ENCODE data around the gene EPN3. TPM values are rescaled to one million over a fixed set of nuclear protein-coding genes. Genes with fewer than 3 reads are reported as not detected.

EPN3 gene
- total RNA-seq, 1 experiment from 2014 or later: 0.09 TPM

GRCh38 chr17:50579399-50579798 lies 46.9 kb downstream of the EPN3 start:
- Histone ChIP-seq H3K27ac (ENCODE audit: low read depth, low read length, poor library complexity, severe bottlenecking) (no peak overlapping the region), H3K9me3 (ENCODE audit: low read depth, low read length, poor library complexity, severe bottlenecking) (no peaks in the 10 kb centered on the region), H3K4me1 (ENCODE audit: insufficient read depth, low read length, poor library complexity, severe bottlenecking) (peaks cover 2% of the 10 kb centered on the region), H3K4me3 (ENCODE audit: low read depth, low read length, poor library complexity, severe bottlenecking) (no peak overlapping the region), H3K36me3 (ENCODE audit: insufficient read depth, low read length, poor library complexity, severe bottlenecking) (no peaks in the 10 kb centered on the region), H3K27me3 (replicated peaks; ENCODE audit: insufficient read depth, low read depth, low read length, poor library complexity) (no peaks in the 10 kb centered on the region)
- POLR2A ChIA-PET (ENCODE audit: low non-redundant PET): no interaction called here
- CTCF ChIA-PET: interaction anchor here (0.6 kb wide), 1 partner anchor 100 kb away, joined by 5 read pairs; no protein-coding TSS in a partner anchor
- no TSS peak for BruUV-seq (replicated peaks)
- TF ChIP-seq, protein P1, sequence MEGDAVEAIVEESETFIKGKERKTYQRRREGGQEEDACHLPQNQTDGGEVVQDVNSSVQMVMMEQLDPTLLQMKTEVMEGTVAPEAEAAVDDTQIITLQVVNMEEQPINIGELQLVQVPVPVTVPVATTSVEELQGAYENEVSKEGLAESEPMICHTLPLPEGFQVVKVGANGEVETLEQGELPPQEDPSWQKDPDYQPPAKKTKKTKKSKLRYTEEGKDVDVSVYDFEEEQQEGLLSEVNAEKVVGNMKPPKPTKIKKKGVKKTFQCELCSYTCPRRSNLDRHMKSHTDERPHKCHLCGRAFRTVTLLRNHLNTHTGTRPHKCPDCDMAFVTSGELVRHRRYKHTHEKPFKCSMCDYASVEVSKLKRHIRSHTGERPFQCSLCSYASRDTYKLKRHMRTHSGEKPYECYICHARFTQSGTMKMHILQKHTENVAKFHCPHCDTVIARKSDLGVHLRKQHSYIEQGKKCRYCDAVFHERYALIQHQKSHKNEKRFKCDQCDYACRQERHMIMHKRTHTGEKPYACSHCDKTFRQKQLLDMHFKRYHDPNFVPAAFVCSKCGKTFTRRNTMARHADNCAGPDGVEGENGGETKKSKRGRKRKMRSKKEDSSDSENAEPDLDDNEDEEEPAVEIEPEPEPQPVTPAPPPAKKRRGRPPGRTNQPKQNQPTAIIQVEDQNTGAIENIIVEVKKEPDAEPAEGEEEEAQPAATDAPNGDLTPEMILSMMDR (conservative IDR thresholded peaks at IDR 0.05; ENCODE audit: low read depth, low read length): no peak
- no peak for TF ChIP-seq EZH2 (IDR thresholded peaks at IDR 0.05; ENCODE audit: borderline replicate concordance, low read depth, low read length, poor library complexity, severe bottlenecking)
- no peak for DNase-seq (ENCODE audit: low spot score)
- intact Hi-C loops (cut with micrococcal nuclease; ENCODE audit: unreplicated experiment): no loop called here

DNA sequence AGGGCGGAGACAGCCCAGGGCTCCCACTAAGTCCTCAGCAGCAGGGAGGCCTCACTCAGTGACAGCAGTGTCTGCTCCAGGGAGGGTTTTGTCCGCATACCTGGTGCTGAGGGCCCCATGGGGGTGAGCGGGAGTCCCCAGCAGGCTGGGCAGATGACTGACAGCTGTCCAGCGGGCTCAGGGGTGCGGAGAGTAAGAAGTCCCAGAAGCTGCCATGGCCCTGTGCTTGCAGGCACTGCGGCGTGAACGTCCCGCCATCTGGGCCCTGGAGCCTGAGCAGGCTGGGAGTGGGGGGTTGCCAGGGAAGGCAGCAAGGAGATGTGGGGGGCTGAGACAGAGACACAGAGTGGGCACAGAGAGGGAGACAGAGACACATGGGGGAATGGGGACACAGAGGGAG lies 48.1 kb downstream of the EPN3 start:
- no peaks in the 10 kb centered on the region for H3K27me3 ChIP-seq (replicated peaks; ENCODE audit: insufficient read depth, low read depth, low read length, poor library complexity)
- no peaks in the 10 kb centered on the region for H3K36me3 ChIP-seq (ENCODE audit: insufficient read depth, low read length, poor library complexity, severe bottlenecking)
- CTCF ChIA-PET: no interaction called here
- no peaks in the 10 kb centered on the region for H3K4me1 ChIP-seq (ENCODE audit: insufficient read depth, low read length, poor library complexity, severe bottlenecking)
- POLR2A ChIA-PET (ENCODE audit: low non-redundant PET): no interaction called here
- H3K27ac ChIP-seq (ENCODE audit: low read depth, low read length, poor library complexity, severe bottlenecking): no peak overlapping the region
- no TSS peak for BruUV-seq (replicated peaks)
- TF ChIP-seq, protein P1 (conservative IDR thresholded peaks at IDR 0.05; ENCODE audit: low read depth, low read length): no peak
- TF ChIP-seq EZH2 (IDR thresholded peaks at IDR 0.05; ENCODE audit: borderline replicate concordance, low read depth, low read length, poor library complexity, severe bottlenecking): no peak
- DNase-seq (ENCODE audit: low spot score): no peak
- H3K9me3 ChIP-seq (ENCODE audit: low read depth, low read length, poor library complexity, severe bottlenecking): no peaks in the 10 kb centered on the region
- intact Hi-C loops (cut with micrococcal nuclease; ENCODE audit: unreplicated experiment): no loop called here
- H3K4me3 ChIP-seq (ENCODE audit: low read depth, low read length, poor library complexity, severe bottlenecking): no peak overlapping the region

DNA sequence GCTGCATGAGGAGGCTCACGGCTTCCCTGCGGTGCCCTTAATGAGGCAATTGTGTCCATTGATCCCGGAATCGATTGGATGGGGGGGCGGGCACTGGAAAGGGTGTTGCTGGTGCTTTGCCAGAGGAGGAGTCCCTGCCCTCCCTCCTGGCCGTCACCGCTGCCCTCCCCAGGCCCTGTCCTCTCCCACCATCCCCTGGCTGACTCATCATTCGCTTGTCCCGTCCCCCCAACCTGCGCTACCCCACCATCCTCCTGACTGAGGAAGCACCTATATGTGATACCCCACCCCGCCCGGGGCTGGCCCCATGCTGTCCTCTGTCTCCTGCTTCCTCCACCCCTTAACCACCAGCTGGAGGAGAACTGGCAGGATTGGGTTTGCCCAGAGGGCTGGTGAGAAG lies 48.8 kb downstream of the EPN3 start:
- Histone ChIP-seq H3K27me3 (replicated peaks; ENCODE audit: insufficient read depth, low read depth, low read length, poor library complexity) (no peaks in the 10 kb centered on the region), H3K9me3 (ENCODE audit: low read depth, low read length, poor library complexity, severe bottlenecking) (no peaks in the 10 kb centered on the region), H3K36me3 (ENCODE audit: insufficient read depth, low read length, poor library complexity, severe bottlenecking) (no peaks in the 10 kb centered on the region), H3K4me3 (ENCODE audit: low read depth, low read length, poor library complexity, severe bottlenecking) (no peak overlapping the region), H3K4me1 (ENCODE audit: insufficient read depth, low read length, poor library complexity, severe bottlenecking) (no peaks in the 10 kb centered on the region), H3K27ac (ENCODE audit: low read depth, low read length, poor library complexity, severe bottlenecking) (no peak overlapping the region)
- intact Hi-C loops (cut with micrococcal nuclease; ENCODE audit: unreplicated experiment): no loop called here
- no peak for TF ChIP-seq EZH2 (IDR thresholded peaks at IDR 0.05; ENCODE audit: borderline replicate concordance, low read depth, low read length, poor library complexity, severe bottlenecking)
- TF ChIP-seq, protein P1 (conservative IDR thresholded peaks at IDR 0.05; ENCODE audit: low read depth, low read length): no peak
- ChIA-PET CTCF (no interaction called here), POLR2A (ENCODE audit: low non-redundant PET) (no interaction called here)
- no TSS peak for BruUV-seq (replicated peaks)
- no peak for DNase-seq (ENCODE audit: low spot score)

Measured in A673 (cell line).